A549 treated with AZD2906 at 1 μM for 4 hours (cell line): ENCODE data around the gene UGDH. TPM values are rescaled to one million over a fixed set of nuclear protein-coding genes. Genes with fewer than 3 reads are reported as not detected.

Source experiments
- total RNA-seq: library from RNA; stranded (reverse); fragments of 200-300 nt; extraction: Qiagen RNA extraction; gene quantifications from 5 replicates; pipeline ENCODE4 v1.2.3, GENCODE V29; 2022

The UGDH gene
- total RNA-seq = 146 to 274 TPM (median 157 TPM) in 5 replicates

DNA sequence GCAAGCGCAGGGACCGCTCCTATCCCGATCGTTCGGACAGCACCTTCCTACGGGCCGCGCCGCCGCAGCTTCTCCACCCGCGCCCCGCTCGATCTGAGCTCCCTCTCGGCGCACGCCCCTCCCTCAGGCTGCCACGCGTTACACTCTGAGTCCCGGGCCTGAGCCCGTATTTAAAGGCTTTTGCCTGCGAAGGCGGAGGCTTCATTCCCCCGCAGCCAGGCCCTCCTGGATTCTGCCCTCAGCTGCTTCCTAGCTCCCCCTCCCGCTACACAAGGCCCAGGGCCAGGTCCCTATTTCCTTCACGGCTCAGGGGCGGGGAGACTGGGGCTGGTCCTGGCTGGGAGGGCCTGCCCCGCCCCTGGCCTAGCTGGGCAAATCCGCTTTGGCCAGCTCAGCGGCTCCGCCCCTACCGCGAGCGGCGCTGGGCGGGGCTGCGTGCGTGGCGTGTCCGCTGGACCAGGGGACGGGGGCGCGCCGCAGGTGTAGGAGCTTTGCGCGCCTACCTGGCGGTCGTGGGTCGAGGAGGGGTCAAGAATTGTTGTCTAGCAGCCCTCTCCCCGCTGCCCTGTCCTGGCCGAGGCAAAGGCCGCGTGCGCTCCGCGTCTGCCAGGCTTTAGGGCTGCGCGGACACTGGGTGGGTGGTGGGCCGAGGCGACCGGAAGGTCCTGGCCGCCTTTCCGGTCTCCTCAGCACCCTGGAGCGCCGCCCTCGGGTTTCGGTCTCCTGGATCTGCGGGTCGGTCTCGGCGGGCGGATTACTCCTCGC is at the start of gene UGDH:
UGDH (minus strand) TSS at position 144 of the 765 bp plus-strand sequence. CDS start 5,927 bp downstream, outside the sequence.

DNA sequence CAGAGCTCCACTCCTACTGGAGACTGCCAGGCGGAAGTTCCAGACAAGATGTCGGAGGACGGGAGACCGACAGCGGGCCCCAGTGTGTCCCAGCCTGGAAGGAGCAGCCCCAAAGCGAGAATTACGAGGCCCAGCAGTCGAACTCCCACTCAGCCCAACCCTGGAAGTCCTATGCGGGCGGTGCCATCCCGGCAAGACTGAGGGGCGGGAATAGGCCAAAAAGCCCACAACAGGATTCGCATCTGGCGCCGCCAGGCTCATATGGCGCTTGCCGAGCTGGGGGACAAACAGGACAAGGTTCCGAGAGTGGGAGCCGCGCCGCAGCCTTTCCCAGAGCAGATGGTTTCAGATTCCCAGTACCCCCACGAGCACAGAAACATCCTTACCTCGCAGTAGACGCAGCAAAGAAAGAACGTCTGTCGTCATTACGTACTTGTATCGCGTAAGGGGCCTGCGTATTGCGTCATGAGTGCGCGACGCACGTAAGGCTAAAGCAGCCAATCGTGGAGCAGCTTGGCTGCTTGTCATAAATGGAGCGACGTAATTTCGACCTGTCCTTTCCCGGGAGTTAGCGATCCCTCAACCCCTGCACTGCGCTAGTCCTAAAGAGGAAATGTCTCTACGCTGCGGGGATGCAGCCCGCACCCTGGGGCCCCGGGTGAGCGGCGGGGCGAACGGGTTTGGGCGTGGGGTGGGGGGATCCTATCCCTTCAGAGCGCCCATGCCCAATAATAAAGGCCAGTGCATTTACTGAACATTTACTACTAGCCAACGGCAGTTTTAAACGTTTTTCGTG is 68.5 kb downstream of the UGDH start, which contains the start of the genes LIAS and RPL9:
LIAS (plus strand) TSS at position 552 of the 796 bp plus-strand sequence; CDS start at position 614, 62 bp downstream.
RPL9 (minus strand) TSS at position 418 of the 796 bp plus-strand sequence. CDS start 483 bp downstream, outside the sequence.

Other genes starting within 250 kb of the UGDH start
- gene RFC1, start 161.1 kb downstream of the UGDH start, total RNA-seq = 16.2 to 25.1 TPM (median 17.6 TPM) in 5 replicates
- gene KLB, start 120.5 kb downstream of the UGDH start, total RNA-seq = 0.08 to 0.15 TPM (median 0.14 TPM) in 5 replicates
- gene RPL9, start 68.5 kb downstream of the UGDH start, total RNA-seq = 815 to 1,736 TPM (median 853 TPM) in 5 replicates
- 9.3 to 11.6 TPM (median 9.7 TPM) in 5 replicates for gene LIAS, start 68.4 kb downstream of the UGDH start, total RNA-seq
- gene SMIM14, start 111.4 kb upstream of the UGDH start, total RNA-seq = 14.2 to 16.3 TPM (median 15.7 TPM) in 5 replicates
- 61.8 to 78.5 TPM (median 74.5 TPM) in 5 replicates for gene UBE2K, start 170.7 kb upstream of the UGDH start, total RNA-seq